SK-N-MC (cell line): ENCODE measurements around the gene MKRN3.

ENCODE experiments used
- EZH2 ChIP-seq: fragments of 200-600 bp; sonication (generic); IDR thresholded peaks from one replicate; pipeline ENCODE4 v1.6.1; 2017; ENCODE audit warnings: antibody characterized with exemption
- POLR2AphosphoS5 ChIP-seq: IDR thresholded peaks from 2 replicates; pipeline ENCODE4 v1.6.1; 2012; ENCODE audit warnings: mild to moderate bottlenecking, low read depth, low read length, borderline replicate concordance

DNA sequence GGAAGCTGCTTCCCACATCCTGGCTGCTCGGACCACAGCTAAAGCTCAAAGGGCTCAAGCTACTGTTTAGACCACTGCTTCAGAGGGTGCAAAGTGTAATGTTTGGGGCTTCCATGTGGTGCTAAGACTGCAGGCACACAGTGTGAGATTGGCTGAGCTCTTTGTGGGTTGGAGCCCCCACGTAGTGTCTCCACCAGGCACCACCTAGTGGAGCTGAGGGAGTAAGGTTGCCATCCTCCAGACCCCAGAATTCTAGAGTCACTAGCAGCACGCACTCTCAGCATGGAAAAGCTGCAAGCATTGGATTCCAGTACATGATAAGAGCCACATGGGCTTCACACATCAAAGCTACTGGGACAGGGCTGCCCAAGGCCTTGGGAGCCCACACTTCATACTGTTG lies 9.3 kb downstream of the MKRN3 start:
- no peak for TF ChIP-seq POLR2AphosphoS5
- TF ChIP-seq EZH2 = no peak
